Endodermal cell (in vitro differentiated cells): ENCODE data around the gene SGPL1. TPM values are rescaled to one million over a fixed set of nuclear protein-coding genes. Genes with fewer than 3 reads are reported as not detected.

Experiments
- DNase-seq: peaks from one replicate; pipeline ENCODE4 v3.0.0-alpha.2; 2017
- H3K27ac ChIP-seq: 2 replicates; pipeline ENCODE4 v1.5.1; 2013; ENCODE audit warnings: mild to moderate bottlenecking, low read depth, low read length, moderate library complexity
- H3K27me3 ChIP-seq: 2 replicates; pipeline ENCODE4 v1.6.1; 2013; ENCODE audit warnings: mild to moderate bottlenecking, low read length, moderate library complexity; ENCODE audit not compliant: insufficient read depth, control insufficient read depth, poor library complexity, severe bottlenecking
- H3K36me3 ChIP-seq: 2 replicates; pipeline ENCODE4 v1.7.0; 2013; ENCODE audit warnings: mild to moderate bottlenecking, low read length, moderate library complexity; ENCODE audit not compliant: control insufficient read depth, insufficient read depth
- H3K4me1 ChIP-seq: one replicate; pipeline ENCODE4 v1.7.0; 2013; ENCODE audit warnings: low read length; ENCODE audit not compliant: control insufficient read depth, insufficient read depth
- H3K4me3 ChIP-seq: 2 replicates; pipeline ENCODE4 v1.5.1; 2013; ENCODE audit warnings: mild to moderate bottlenecking, low read length, moderate library complexity
- H3K9ac ChIP-seq: 2 replicates; pipeline ENCODE4 v1.6.1; 2013; ENCODE audit warnings: mild to moderate bottlenecking, low read length, moderate library complexity; ENCODE audit not compliant: poor library complexity, severe bottlenecking; ENCODE audit errors: extremely low read depth
- H3K9me3 ChIP-seq: 2 replicates; pipeline ENCODE4 v1.6.1; 2013; ENCODE audit warnings: mild to moderate bottlenecking, low read length, moderate library complexity; ENCODE audit not compliant: control insufficient read depth
- H3K27ac Mint-ChIP-seq: 2 replicates; pipeline ENCODE4 v1.8.0; 2020; ENCODE audit warnings: mixed read lengths
- H3K27me3 Mint-ChIP-seq: 2 replicates; pipeline ENCODE4 v1.8.0; 2021; ENCODE audit warnings: mild to moderate bottlenecking, mixed read lengths; ENCODE audit not compliant: insufficient read depth
- H3K36me3 Mint-ChIP-seq: 2 replicates; pipeline ENCODE4 v1.8.0; 2020; ENCODE audit warnings: low read depth, mixed read lengths
- H3K4me1 Mint-ChIP-seq: 2 replicates; pipeline ENCODE4 v1.8.0; 2020; ENCODE audit warnings: mixed read lengths
- H3K4me3 Mint-ChIP-seq: 2 replicates; pipeline ENCODE4 v1.8.0; 2020; ENCODE audit warnings: mild to moderate bottlenecking, moderate library complexity, mixed read lengths
- H3K9me3 Mint-ChIP-seq: 2 replicates; pipeline ENCODE4 v1.8.0; 2020; ENCODE audit warnings: mild to moderate bottlenecking, mixed read lengths
- CTCF ChIP-seq: fragments of 200-600 bp; sonication (generic); conservative IDR thresholded peaks from 2 replicates; pipeline ENCODE4 v1.5.0; 2021; ENCODE audit warnings: antibody characterized with exemption, mild to moderate bottlenecking
- WGBS, 2 experiments: methylation state at CpG; one replicate each; pipeline versions ENCODE4 v1.1.5 to v1.1.7; 2013; ENCODE audit warnings: missing lambda C conversion rate in 2 of 2, mixed read lengths in 1 of 2; ENCODE audit not compliant: insufficient coverage in 1 of 2, insufficient read length in 1 of 2; 5-methylcytosine and 5-hydroxymethylcytosine counted together
- total RNA-seq, 2 donors: library from RNA; stranded (reverse); fragmentation: NEBNext Ultra II Directional in 1 of 2; extraction: Animal tissue kit (Norgen Biotek cat#: 25700) in 1 of 2; gene quantifications; 2 replicates in 1 of 2; 3 replicates in 1 of 2; pipeline ENCODE4 v1.2.1, GENCODE V29; 2021

SGPL1 gene
- total RNA-seq, 2 donors from 2014 or later = 95.4 to 103 TPM

- H3K27ac ChIP-seq = no peak overlapping the region
- Mint-ChIP-seq H3K36me3 (no peaks in the 10 kb centered on the region), H3K9me3 (no peaks in the 10 kb centered on the region), H3K4me1 (peaks cover 62% of the 10 kb centered on the region), H3K27me3 (no peaks in the 10 kb centered on the region), H3K4me3 (no peak overlapping the region), H3K27ac (no peak overlapping the region)
- WGBS, 2 experiments = 88 to 97% methylated on average over 5 of the region's 5 CpGs
- H3K9me3 ChIP-seq = no peaks in the 10 kb centered on the region
- H3K4me3 ChIP-seq = no peak overlapping the region
- TF ChIP-seq CTCF = no peak
- no peak for DNase-seq
- no peak overlapping the region for H3K9ac ChIP-seq
- no peaks in the 10 kb centered on the region for H3K27me3 ChIP-seq
- no peaks in the 10 kb centered on the region for H3K36me3 ChIP-seq
- H3K4me1 ChIP-seq = peaks cover 18% of the 10 kb centered on the region
Observed at GRCh38 chr10:70902661-70903261, 87.0 kb downstream of the SGPL1 start.

- TF ChIP-seq CTCF = peak; percentile 95
- Mint-ChIP-seq H3K4me3 (no peak overlapping the region), H3K9me3 (no peaks in the 10 kb centered on the region), H3K27me3 (no peaks in the 10 kb centered on the region), H3K4me1 (peaks cover 60% of the 10 kb centered on the region), H3K27ac (peak overlapping the region; percentile 44), H3K36me3 (no peaks in the 10 kb centered on the region)
- WGBS, 2 experiments = 58 to 61% methylated on average over 6 to 14 of the region's 14 CpGs
- peak; percentile 94 for DNase-seq
- Histone ChIP-seq H3K9me3 (no peaks in the 10 kb centered on the region), H3K27ac (no peak overlapping the region), H3K9ac (no peak overlapping the region), H3K36me3 (no peaks in the 10 kb centered on the region), H3K4me3 (no peak overlapping the region), H3K4me1 (peaks cover 18% of the 10 kb centered on the region), H3K27me3 (no peaks in the 10 kb centered on the region)
Observed at GRCh38 chr10:70903262-70903921, 87.6 kb downstream of the SGPL1 start.

GRCh38 chr10:70905071-70906021, 89.6 kb downstream of the SGPL1 start:
- H3K4me3 Mint-ChIP-seq = no peak overlapping the region
- H3K4me3 ChIP-seq = no peak overlapping the region
- no peaks in the 10 kb centered on the region for H3K9me3 ChIP-seq
- H3K36me3 Mint-ChIP-seq = no peaks in the 10 kb centered on the region
- WGBS, 2 experiments = 89 to 91% methylated on average over 12 to 27 of the region's 27 CpGs
- H3K27me3 ChIP-seq = no peaks in the 10 kb centered on the region
- no peak for TF ChIP-seq CTCF
- H3K4me1 Mint-ChIP-seq = peaks cover 43% of the 10 kb centered on the region
- no peak overlapping the region for H3K27ac ChIP-seq
- no peak overlapping the region for H3K9ac ChIP-seq
- H3K36me3 ChIP-seq = no peaks in the 10 kb centered on the region
- H3K27me3 Mint-ChIP-seq = no peaks in the 10 kb centered on the region
- H3K9me3 Mint-ChIP-seq = no peaks in the 10 kb centered on the region
- H3K4me1 ChIP-seq = peaks cover 8% of the 10 kb centered on the region
- DNase-seq = no peak
- H3K27ac Mint-ChIP-seq = peak overlapping the region; percentile 58
